Spleen (tissue), 11 donors: ENCODE results near the gene FCRL2. TPM values are rescaled to one million over a fixed set of nuclear protein-coding genes. Genes with fewer than 3 reads are reported as not detected.
"Not testable (repeated sequence)": the region's sequence is repeated elsewhere in the genome, so short reads cannot be mapped to it uniquely, and the experiment has no call there.

Experiments
- DNase-seq: peaks from one replicate; pipeline ENCODE4 v3.0.0-alpha.2; 2020
- H3K27ac ChIP-seq, 8 donors: fragments of 200-600 bp; sonication (generic) in 7 of 8; 1 replicate in 4 of 8; 2 replicates in 4 of 8; pipeline versions ENCODE4 v1.5.0 to v1.8.0; 2016 to 2021; ENCODE audit warnings: inconsistent platforms in 4 of 8, mild to moderate bottlenecking in 4 of 8, moderate library complexity in 1 of 8
- H3K27me3 ChIP-seq, 7 donors: fragments of 200-600 bp; sonication (generic) in 6 of 7; replicated peaks in 1 of 7; 1 replicate in 4 of 7; 2 replicates in 3 of 7; pipeline versions ENCODE4 v1.5.0 to v1.8.0; 2016 to 2021; ENCODE audit warnings: inconsistent platforms in 3 of 7, mild to moderate bottlenecking in 1 of 7
- H3K36me3 ChIP-seq, 6 donors: fragments of 200-600 bp; sonication (generic) in 5 of 6; 1 replicate in 4 of 6; 2 replicates in 2 of 6; pipeline versions ENCODE4 v1.5.0 to v1.8.0; 2016 to 2021; ENCODE audit warnings: inconsistent platforms in 2 of 6
- H3K4me1 ChIP-seq, 6 donors: fragments of 200-600 bp; sonication (generic) in 5 of 6; 1 replicate in 3 of 6; 2 replicates in 3 of 6; pipeline versions ENCODE4 v1.5.0 to v1.8.0; 2016 to 2021; ENCODE audit warnings: inconsistent platforms in 3 of 6
- H3K4me3 ChIP-seq, 8 donors: fragments of 200-600 bp; sonication (generic) in 7 of 8; 1 replicate in 4 of 8; 2 replicates in 4 of 8; pipeline versions ENCODE4 v1.5.0 to v1.8.0; 2016 to 2021; ENCODE audit warnings: inconsistent platforms in 4 of 8, mild to moderate bottlenecking in 4 of 8, moderate library complexity in 2 of 8
- H3K9me3 ChIP-seq, 8 donors: fragments of 200-600 bp; sonication (generic) in 7 of 8; 1 replicate in 4 of 8; 2 replicates in 4 of 8; pipeline versions ENCODE4 v1.5.0 to v1.8.0; 2016 to 2021; ENCODE audit warnings: inconsistent platforms in 4 of 8
- POLR2A ChIP-seq, 3 donors: fragments of 450-650 bp; IDR thresholded peaks; one replicate each; pipeline ENCODE4 v1.5.1; 2017; ENCODE audit warnings: antibody characterized with exemption in 3 of 3, mild to moderate bottlenecking in 1 of 3
- POLR2AphosphoS5 ChIP-seq, 3 donors: sonication (generic); formaldehyde crosslinking; IDR thresholded peaks; one replicate each; pipeline ENCODE4 v1.5.1; 2017; ENCODE audit warnings: antibody characterized with exemption in 3 of 3
- WGBS, 5 donors: extraction: QIAGEN DNeasy Blood & Tissue Kit in 3 of 5; methylation state at CpG; one replicate each; pipeline versions ENCODE4 v1.1.5 to v1.1.7; 2013 to 2018; 5-methylcytosine and 5-hydroxymethylcytosine counted together
- intact Hi-C: fragments of 100-400 bp; cut with DNase I; formaldehyde crosslinking; loops from one replicate; pipeline ENCODE4 v1.15.0; 2023; ENCODE audit warnings: low total_unique reads
- polyA plus RNA-seq, 3 donors: library from polyadenylated mRNA; stranded (reverse); fragments of 200-250 nt; gene quantifications; one replicate each; pipeline ENCODE4 v1.2.1, GENCODE V29; 2013
- total RNA-seq, 7 donors: library from RNA; depleted of rRNA in 3 of 7; stranded (reverse); fragments of >200 nt in 3 of 7; fragmentation: NEBNext Ultra II Directional in 4 of 7; extraction: Animal tissue kit (Norgen Biotek cat#: 25700) in 4 of 7; gene quantifications; one replicate each; pipeline versions ENCODE4 v1.1.0 to v1.2.1, GENCODE V29; 2016 to 2021
- TF ChIP-seq, protein P1 (sequence below), 11 experiments: fragments of 200-600 bp in 7 of 11; fragments of 450-650 bp in 4 of 11; sonication (generic) in 4 of 11; IDR thresholded peaks in 8 of 11; conservative IDR thresholded peaks in 3 of 11; 1 replicate in 7 of 11; 2 replicates in 4 of 11; pipeline versions ENCODE4 v1.4.0 to v1.8.0; 2016 to 2021; ENCODE audit warnings: antibody characterized with exemption in 11 of 11, inconsistent platforms in 4 of 11, mild to moderate bottlenecking in 1 of 11
- donor health status: healthy with polysubstance abuse.
- donor health status: DM: no; HTN: no; CAD: no; lungs with moderate emphysema.
- donor health status: DM: no; HTN: no; CAD: no.
- donor health status: Bipolar disorder and iron deficiency.
- donor health status: healthy.
- donor health status: DM: no; HTN: no; CAD: no.
- donor health status: DM: yes; HTN: yes; CAD: no.

FCRL2 gene
- total and polyA plus RNA-seq, 10 donors: 32.9 to 236 (median 57.2) TPM

GRCh38 chr1:157753611-157754010 lies 23.3 kb downstream of the FCRL2 start:
- WGBS, 5 donors: 64 to 88% (median 81%) methylated on average over 1 of the region's 1 CpG
- H3K9me3 ChIP-seq: peaks cover 0 to 5% (median under 1%) of the 10 kb centered on the region in 8 donors
- no peaks in the 10 kb centered on the region for H3K27me3 ChIP-seq
- no peak for TF ChIP-seq POLR2A (IDR thresholded peaks at IDR 0.05)
- TF ChIP-seq, protein P1, sequence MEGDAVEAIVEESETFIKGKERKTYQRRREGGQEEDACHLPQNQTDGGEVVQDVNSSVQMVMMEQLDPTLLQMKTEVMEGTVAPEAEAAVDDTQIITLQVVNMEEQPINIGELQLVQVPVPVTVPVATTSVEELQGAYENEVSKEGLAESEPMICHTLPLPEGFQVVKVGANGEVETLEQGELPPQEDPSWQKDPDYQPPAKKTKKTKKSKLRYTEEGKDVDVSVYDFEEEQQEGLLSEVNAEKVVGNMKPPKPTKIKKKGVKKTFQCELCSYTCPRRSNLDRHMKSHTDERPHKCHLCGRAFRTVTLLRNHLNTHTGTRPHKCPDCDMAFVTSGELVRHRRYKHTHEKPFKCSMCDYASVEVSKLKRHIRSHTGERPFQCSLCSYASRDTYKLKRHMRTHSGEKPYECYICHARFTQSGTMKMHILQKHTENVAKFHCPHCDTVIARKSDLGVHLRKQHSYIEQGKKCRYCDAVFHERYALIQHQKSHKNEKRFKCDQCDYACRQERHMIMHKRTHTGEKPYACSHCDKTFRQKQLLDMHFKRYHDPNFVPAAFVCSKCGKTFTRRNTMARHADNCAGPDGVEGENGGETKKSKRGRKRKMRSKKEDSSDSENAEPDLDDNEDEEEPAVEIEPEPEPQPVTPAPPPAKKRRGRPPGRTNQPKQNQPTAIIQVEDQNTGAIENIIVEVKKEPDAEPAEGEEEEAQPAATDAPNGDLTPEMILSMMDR (IDR thresholded peaks at IDR 0.05 in 8 of 11, conservative IDR thresholded peaks at IDR 0.05 in 3 of 11): no peak
- no peak for TF ChIP-seq POLR2AphosphoS5 (IDR thresholded peaks at IDR 0.05)
- H3K4me3 ChIP-seq: no peak overlapping the region
- no peak overlapping the region for H3K27ac ChIP-seq
- intact Hi-C loops: no loop called here
- no peak for DNase-seq
- H3K36me3 ChIP-seq: peaks cover 0 to 64% (median 0%) of the 10 kb centered on the region in 6 donors
- peaks cover 0 to 2% (median 0%) of the 10 kb centered on the region in 6 donors for H3K4me1 ChIP-seq

GRCh38 chr1:157751283-157751682 lies 25.6 kb downstream of the FCRL2 start:
- Histone ChIP-seq H3K9me3 (no peaks in the 10 kb centered on the region), H3K4me3 (no peak overlapping the region), H3K27ac (no peak overlapping the region), H3K36me3 (peaks cover 0 to 50% (median under 1%) of the 10 kb centered on the region in 6 donors), H3K27me3 (no peaks in the 10 kb centered on the region), H3K4me1 (peaks cover 0 to 21% (median 5%) of the 10 kb centered on the region in 6 donors)
- intact Hi-C loops: no loop called here
- DNase-seq: no peak
- 55 to 80% (median 76%) methylated on average over 3 of the region's 3 CpGs for WGBS, 5 donors
- TF ChIP-seq POLR2AphosphoS5 (IDR thresholded peaks at IDR 0.05) (no peak), POLR2A (IDR thresholded peaks at IDR 0.05) (no peak)
- TF ChIP-seq, protein P1 (IDR thresholded peaks at IDR 0.05 in 8 of 11, conservative IDR thresholded peaks at IDR 0.05 in 3 of 11): no peak

DNA sequence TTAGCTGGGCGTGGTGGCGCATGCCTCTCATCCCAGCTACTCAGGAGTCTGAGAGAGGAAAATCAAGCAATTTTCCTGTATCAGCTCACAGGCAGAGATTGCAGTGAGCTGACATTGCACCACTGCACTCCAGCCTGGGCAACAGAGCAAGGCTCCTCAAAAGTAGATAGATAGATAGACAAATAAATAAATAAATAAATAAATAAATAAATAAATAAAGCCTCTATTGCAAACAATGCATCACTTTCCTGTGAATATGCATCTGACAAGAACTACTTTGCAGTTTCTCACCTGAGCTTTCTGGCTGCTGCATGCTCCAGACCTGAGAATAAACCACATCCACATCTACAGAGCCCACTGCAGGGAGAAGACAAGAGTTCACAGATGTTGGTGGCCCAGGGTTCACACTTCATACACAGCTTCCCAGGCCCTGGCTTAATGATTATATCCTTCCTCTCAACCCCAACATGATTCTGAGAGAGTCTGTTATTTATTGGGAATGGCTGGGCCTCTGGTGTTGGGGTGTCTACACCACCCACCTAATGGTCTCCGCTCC lies 28.6 kb downstream of the FCRL2 start:
- WGBS, 5 donors: 91 to 100% (median 96%) methylated on average over 3 of the region's 3 CpGs
- Histone ChIP-seq H3K9me3 (no peaks in the 10 kb centered on the region), H3K27me3 (no peaks in the 10 kb centered on the region), H3K4me1 (peaks cover 0 to 21% (median 5%) of the 10 kb centered on the region in 6 donors), H3K36me3 (peaks cover 0 to 33% (median 1%) of the 10 kb centered on the region in 6 donors), H3K27ac (no peak overlapping the region), H3K4me3 (no peak overlapping the region)
- intact Hi-C loops: no loop called here
- no peak for DNase-seq
- TF ChIP-seq POLR2A (IDR thresholded peaks at IDR 0.05) (no peak), POLR2AphosphoS5 (IDR thresholded peaks at IDR 0.05) (no peak)
- TF ChIP-seq, protein P1 (IDR thresholded peaks at IDR 0.05 in 8 of 11, conservative IDR thresholded peaks at IDR 0.05 in 3 of 11): no peak

GRCh38 chr1:157739229-157739901 lies 37.6 kb downstream of the FCRL2 start:
- intact Hi-C loops: no loop called here
- 55 to 71% (median 63%) methylated on average over 5 of the region's 5 CpGs for WGBS, 5 donors

DNA sequence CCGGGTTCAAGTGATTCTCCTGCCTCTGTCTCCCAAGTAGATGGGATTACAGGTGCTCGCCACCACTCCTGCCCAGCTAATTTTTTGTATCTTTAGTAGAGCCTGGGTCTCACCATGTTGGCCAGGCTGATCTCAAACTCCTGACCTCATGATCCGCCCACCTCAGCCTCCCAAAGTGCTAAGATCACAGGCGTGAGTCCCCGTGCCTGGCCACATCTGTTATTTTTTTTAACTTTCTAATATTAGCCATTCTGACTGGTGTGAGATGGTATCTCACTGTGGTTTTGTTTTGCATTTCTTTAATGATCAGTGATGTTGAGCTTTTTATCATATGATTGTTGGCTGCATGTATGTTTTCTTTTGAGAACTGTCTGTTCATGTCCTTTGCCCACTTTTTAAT lies 40.9 kb downstream of the FCRL2 start:
- DNase-seq, H3K36me3 ChIP-seq, H3K4me3 ChIP-seq, H3K27me3 ChIP-seq, H3K27ac ChIP-seq, H3K9me3 ChIP-seq, intact Hi-C loops: not testable (repeated sequence)
- WGBS, 5 donors: 59 to 74% (median 73%) methylated on average over 5 of the region's 5 CpGs
- peaks cover 0 to 35% (median 10%) of the 10 kb centered on the region in 6 donors for H3K4me1 ChIP-seq

More at GRCh38 chr1:157739229-157739901, 37.6 kb downstream of the FCRL2 start:
- H3K36me3 ChIP-seq: peaks cover 0 to 4% (median 0%) of the 10 kb centered on the region in 6 donors
- H3K4me1 ChIP-seq: peaks cover 0 to 29% (median 7%) of the 10 kb centered on the region in 6 donors
- no peak for DNase-seq
- peaks cover 0 to 4% (median 0%) of the 10 kb centered on the region in 8 donors for H3K9me3 ChIP-seq
- H3K4me3 ChIP-seq: no peak overlapping the region
- peak overlapping the region in 1 of 8 donors; percentile 14 for H3K27ac ChIP-seq
- H3K27me3 ChIP-seq: no peaks in the 10 kb centered on the region
- TF ChIP-seq POLR2AphosphoS5 (IDR thresholded peaks at IDR 0.05): no peak
- TF ChIP-seq, protein P1 (IDR thresholded peaks at IDR 0.05 in 8 of 11, conservative IDR thresholded peaks at IDR 0.05 in 3 of 11): peak in 1 of 11 experiments; percentile 9
- TF ChIP-seq POLR2A (IDR thresholded peaks at IDR 0.05): no peak
